ENCODE data around the gene GDPGP1. TPM values are rescaled to one million over a fixed set of nuclear protein-coding genes. Genes with fewer than 3 reads are reported as not detected.

Gene GDPGP1
- total RNA-seq, 4 donors from 2014 or later: 4.2 to 8.0 (median 5.2) TPM

DNA sequence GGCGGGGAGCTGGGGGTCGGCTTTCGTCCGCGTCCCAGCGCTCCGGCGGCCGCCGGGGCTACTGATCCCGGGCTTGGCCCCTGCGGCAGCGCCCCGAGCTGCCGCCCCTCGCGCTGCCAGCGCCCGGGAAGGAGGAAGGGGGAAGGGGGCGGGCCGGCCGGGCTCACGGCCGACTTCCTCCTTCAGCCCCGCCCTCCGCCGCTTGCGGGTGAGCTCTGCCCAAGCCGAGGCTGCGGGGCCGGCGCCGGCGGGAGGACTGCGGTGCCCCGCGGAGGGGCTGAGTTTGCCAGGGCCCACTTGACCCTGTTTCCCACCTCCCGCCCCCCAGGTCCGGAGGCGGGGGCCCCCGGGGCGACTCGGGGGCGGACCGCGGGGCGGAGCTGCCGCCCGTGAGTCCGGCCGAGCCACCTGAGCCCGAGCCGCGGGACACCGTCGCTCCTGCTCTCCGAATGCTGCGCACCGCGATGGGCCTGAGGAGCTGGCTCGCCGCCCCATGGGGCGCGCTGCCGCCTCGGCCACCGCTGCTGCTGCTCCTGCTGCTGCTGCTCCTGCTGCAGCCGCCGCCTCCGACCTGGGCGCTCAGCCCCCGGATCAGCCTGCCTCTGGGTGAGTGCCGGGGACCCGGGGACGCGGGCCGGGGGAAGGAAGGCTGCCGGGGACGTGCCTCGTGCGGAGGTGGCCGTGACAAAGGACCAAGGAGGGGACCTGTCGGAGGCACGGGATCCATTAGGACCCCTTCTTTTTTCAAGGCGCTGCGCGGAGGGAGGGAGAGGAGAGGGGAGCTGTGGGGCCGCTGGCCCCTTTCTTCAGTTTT, 32.7 kb upstream of the GDPGP1 start, which contains the start of gene SEMA4B:
TSS of gene SEMA4B (plus strand) at position 201 of the 814 bp plus-strand sequence. CDS start at position 450, 249 bp downstream.
- ATAC-seq (ENCODE audit: low FRiP score) (peak; percentile 75), DNase-seq (ENCODE audit: low spot score) (no peak)
- TF ChIP-seq, protein P1, sequence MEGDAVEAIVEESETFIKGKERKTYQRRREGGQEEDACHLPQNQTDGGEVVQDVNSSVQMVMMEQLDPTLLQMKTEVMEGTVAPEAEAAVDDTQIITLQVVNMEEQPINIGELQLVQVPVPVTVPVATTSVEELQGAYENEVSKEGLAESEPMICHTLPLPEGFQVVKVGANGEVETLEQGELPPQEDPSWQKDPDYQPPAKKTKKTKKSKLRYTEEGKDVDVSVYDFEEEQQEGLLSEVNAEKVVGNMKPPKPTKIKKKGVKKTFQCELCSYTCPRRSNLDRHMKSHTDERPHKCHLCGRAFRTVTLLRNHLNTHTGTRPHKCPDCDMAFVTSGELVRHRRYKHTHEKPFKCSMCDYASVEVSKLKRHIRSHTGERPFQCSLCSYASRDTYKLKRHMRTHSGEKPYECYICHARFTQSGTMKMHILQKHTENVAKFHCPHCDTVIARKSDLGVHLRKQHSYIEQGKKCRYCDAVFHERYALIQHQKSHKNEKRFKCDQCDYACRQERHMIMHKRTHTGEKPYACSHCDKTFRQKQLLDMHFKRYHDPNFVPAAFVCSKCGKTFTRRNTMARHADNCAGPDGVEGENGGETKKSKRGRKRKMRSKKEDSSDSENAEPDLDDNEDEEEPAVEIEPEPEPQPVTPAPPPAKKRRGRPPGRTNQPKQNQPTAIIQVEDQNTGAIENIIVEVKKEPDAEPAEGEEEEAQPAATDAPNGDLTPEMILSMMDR (IDR thresholded peaks at IDR 0.05): no peak

DNA sequence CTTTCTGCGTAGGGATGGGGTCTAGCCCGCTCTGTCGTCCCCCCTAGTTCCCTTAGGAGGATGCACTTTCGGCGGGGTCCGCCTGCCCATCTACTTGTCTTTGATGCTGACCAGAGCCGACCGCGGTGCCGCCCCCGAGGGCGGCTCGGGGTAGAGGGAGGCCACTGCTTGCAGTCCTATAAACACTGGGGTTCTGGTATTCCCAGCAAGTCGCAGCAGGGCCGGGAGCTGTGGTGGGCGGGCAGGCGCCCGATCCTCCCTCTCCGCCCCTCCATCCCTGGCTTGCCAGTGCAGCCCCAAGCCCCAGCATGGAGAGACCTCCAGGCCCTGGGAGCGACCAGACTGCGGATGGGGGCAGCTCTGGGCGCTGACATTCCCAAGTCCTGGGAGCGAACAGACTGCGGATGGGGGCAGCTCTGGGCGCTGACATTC, 32.0 kb upstream of the GDPGP1 start:
- TF ChIP-seq, protein P1 (IDR thresholded peaks at IDR 0.05): no peak
- no peak for ATAC-seq (ENCODE audit: low FRiP score)
- no peak for DNase-seq (ENCODE audit: low spot score)

DNA sequence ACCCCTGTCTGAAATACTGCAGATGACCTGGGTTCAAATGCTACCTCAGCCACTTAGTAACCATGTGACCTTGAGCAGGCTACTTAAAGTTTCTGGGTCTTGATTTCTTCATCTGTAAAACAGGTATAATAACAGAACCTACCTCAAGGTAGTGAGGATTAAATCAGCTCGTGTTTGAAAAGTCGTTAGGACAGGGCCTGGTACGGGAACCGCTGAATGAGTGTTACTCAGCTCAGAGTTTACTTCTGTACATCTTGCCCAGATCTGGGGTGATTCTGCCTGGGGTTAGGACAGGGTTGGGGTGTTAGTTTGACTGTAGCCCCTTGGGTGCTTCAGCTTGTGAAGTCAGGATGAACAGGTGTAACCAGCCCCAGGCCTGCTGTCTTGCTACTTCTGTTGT, 31.1 kb upstream of the GDPGP1 start:
- no peak for DNase-seq (ENCODE audit: low spot score)

DNA sequence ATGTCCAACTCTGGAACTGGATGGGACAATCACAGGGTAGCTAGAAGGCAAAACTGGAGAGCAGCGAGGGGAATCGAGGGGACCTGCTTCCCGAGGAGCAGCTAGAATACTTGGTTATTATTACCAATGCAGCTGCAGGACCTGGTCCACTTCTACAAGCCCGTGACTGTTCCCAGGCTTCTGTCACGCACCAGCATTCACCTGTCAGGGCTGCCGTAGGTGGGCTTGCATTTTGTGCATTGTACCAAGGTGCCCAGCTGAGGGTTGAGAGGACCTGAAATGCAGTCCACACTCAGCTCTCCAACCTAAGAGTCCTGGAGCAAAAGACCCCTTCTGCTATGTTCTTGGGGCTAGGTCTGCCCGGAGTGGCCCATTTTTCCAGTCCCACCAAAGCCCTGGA, 30.5 kb upstream of the GDPGP1 start:
- ATAC-seq (ENCODE audit: low FRiP score) (no peak), DNase-seq (ENCODE audit: low spot score) (no peak)
- TF ChIP-seq, protein P1 (IDR thresholded peaks at IDR 0.05): no peak

More for the DNA sequence above, 31.1 kb upstream of the GDPGP1 start:
- TF ChIP-seq, protein P1 (IDR thresholded peaks at IDR 0.05): no peak
- ATAC-seq (ENCODE audit: low FRiP score): no peak

DNA sequence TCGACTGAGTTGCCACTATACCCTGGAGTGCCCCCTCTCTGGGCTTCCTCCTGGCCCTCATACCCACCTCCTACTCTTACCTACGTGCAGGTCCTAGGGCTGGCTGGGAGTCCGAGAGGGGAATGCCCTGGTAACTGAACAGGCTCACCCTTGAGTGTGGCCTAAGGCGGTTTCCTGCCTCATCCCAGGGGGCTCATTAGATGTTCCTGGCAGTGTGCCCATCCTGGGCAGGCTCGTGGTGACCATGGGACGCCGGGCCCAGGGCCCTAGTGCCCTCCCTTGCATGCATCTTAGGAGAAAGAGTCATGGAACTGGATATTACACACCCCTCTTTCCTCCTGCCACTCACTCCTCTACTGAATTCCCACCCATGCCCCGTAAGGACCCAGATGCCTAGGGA, 30.1 kb upstream of the GDPGP1 start:
- TF ChIP-seq, protein P1 (IDR thresholded peaks at IDR 0.05): no peak
- DNase-seq (ENCODE audit: low spot score) (no peak), ATAC-seq (ENCODE audit: low FRiP score) (no peak)

DNA sequence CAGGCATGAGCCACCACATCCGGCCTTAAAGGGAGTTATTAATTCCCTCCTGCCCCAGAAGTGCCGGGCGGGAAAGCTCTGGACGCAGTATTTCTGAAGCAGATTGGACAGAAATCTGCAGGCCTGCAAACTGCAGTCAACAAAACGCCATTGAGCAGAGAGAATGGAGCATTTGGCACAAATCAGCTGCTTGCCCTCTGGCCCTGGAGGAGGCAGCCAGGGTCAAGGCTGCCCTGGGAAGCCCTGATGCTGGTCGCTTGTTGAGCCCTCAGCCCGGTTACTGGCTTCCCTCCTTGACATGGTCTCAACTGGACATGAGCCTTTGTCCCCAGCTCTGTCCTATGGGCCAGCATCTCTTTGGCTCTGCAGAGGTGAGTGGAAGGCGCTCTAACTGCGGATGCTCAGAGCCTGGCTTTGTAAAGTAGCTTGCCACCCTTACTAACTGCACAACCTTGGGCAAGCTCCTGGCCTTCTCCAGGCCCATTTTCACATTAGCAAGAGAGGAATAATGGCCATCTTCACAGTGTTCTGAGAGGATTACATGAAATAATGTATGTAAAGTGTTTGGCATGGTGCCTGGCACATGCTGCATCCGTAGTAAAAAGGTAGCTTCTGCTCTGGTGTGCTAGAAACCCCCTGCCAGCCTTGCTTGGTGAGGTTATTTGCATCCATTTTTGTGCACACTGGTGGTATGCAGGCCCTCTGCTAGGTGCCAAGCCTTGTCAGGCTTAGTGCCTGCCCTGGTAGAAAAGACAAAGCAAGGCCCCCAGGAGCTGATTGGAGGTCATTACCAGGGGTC, 28.8 kb upstream of the GDPGP1 start:
- TF ChIP-seq, protein P1 (IDR thresholded peaks at IDR 0.05): no peak
- DNase-seq (ENCODE audit: low spot score) (no peak), ATAC-seq (ENCODE audit: low FRiP score) (no peak)

Data from omental fat pad (tissue), 4 donors.